HG02970 (cell line): ENCODE data around the gene NUB1.

Experiments
- ATAC-seq: cut with Tn5 transposase; IDR thresholded peaks from one replicate; pipeline ENCODE4 v1.9.1; 2021; ENCODE audit warnings: mild to moderate bottlenecking, moderate library complexity, moderate number of reproducible peaks; ENCODE audit not compliant: unreplicated experiment, low FRiP score

The NUB1 gene

DNA sequence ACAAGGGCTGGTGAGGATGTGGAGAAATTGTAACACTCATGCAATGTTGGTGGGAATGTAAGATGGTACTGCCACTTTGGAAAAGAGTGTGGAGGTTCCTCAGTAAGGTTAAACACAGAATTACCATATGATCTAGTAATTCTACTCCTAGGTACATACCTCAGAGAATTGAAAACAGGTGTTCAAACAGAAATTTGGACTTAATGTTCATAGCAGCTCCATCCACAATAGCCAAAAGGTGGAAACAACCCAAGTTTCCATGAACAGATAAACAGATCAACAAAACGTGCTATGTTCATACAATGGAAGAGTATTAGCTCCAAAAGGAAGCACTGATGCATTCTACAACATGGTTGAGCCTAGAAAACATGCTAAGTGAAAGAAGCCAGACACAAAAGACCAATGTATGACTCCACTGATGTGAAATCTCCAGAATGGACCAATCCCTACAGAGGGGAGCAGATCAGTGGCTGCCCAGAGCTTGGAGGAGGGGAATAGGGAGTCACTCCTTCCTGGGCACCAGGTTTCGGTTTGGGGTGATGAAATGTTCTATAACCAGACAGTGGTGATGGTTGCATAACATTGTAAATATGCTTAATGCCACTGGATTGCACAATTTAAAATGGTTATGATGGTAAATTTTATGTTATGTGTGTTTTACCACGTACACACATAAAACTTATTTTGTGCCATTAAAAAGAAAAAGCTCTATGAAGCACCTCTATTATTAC is 73.9 kb downstream of the NUB1 start:
- ATAC-seq, result no peak

DNA sequence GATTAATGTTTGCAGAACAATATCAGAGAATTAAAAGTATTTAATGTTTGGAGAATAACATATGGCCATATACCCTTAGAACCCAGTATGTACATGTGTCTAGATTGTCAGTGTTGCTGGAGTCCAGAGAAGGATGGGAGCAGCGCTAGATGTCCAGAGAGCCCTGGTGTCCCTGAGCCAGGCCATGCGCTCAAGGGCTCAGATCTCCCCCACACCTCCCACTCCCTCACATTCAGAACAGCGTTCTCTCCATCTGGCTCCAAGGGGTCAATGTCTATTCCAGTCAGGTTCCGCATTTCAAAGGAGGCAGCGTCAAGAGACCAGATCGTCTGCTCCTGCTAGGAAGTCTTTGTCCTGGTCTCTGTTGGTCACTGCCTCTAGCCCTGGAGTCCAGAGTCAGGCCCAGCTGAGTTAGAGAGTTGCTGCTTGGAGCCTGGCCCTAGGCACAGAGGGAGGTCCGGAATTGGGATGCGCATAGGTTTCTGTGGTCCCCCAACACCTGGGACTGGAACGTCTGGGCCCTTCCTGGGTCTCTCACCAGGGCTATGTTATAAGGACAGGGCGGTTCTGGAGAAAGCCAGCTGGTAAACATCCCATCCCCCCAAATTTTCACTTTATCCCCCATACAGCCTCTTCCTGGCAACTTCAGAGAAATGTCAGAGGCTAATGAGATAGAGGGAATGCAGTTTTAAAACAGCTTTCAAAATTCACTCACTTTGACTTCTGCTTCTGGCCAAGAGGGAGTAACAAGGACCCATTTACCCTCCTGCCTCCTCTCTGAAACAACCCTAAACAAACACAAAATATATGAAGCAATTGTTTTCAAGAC is 74.7 kb downstream of the NUB1 start:
- no peak for ATAC-seq

DNA sequence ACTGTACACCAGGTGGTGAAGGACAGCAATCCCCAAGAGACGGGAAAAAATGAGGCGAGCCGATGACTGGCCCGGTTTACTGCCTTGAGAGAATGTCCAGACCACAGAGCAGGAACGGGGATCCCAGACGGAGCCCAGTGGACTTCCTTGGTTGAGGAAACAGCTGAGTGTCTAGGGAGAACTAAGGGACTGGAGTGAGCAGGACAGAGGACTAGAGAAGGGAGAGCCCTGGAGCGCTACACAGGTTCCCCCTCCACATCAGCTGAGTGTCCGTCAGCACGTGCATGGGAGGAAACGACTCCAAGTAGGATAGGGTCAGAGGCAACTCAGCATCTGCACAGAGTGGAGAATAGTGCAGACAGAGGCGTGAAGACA is 75.3 kb downstream of the NUB1 start:
- ATAC-seq, result no peak

DNA sequence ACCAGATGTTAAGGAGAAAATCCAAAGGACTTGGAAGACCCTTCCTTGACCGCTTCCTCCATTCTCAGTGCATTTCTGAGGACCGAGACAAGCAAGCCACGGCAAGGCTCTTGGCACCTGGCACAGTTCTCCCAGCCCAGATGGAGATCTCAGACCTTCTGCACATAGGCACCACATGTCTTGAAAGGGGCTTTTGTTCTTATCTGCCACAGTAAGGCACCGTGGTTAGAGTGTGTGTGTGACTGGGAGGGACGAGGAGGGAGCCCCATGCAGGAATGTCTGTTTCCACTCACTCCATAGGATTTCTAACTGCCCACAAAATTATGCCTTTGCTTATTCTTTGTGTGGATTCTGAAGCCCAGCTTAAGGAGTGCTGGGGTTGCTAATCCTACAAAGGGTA is 78.5 kb downstream of the NUB1 start:
- ATAC-seq, result no peak

DNA sequence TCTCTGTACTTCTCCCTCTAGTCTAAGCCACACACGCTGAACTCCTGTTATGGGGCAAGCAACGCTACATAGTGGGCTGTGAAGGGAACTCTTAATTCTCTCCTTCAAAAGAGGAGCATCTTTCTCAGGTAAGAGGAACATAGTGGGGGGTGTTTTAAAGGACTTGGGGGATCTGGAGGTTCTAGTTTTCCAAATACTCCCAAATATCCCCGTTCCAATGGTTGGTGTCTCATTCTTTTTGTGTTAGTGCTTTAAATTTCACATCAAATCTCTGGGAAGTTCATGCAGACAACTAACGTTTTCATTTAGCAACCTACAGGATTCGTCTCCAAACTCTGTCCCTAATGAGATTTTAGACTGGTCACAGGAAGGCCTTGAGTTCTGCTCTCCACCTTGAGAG is 80.6 kb downstream of the NUB1 start:
- no peak for ATAC-seq

DNA sequence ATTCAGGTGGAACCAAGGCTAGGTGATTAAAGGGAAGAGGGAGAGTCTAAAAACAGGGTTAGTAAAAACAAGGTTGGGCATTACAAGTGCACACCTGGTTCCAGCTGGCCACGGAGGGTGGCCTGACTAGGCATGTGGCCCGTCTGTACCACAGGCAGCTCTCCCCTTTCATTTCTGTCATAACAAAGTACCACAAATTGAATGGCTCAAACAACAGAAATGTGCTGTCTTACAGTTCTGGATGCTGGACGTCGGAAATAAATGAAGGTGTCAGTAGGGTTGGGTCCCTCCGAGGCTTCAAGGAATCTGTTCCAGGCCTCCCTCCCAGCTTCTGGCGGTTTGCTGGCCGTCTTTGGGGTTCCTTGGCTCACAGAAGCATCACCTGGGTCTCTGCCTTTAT is 81.6 kb downstream of the NUB1 start:
- no peak for ATAC-seq

DNA sequence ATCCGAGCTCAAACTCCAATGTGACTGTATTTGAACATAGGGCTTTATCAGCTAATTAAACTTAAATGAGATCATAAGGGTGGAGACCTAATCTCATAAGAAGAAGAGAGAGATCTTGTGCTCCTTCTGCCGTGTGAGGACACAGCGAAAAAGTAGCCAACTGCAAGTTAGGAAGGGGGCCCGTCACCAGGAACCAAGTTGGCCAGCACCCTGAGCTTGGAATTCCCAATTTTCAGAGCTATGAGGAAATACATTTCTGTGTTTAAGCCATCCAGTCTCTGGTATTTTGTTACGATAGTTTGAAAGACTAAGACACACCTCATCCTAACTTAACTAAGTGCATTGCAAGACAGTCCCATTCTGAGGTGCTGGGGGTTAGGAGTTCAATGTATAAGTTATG is 82.3 kb downstream of the NUB1 start:
- no peak for ATAC-seq

DNA sequence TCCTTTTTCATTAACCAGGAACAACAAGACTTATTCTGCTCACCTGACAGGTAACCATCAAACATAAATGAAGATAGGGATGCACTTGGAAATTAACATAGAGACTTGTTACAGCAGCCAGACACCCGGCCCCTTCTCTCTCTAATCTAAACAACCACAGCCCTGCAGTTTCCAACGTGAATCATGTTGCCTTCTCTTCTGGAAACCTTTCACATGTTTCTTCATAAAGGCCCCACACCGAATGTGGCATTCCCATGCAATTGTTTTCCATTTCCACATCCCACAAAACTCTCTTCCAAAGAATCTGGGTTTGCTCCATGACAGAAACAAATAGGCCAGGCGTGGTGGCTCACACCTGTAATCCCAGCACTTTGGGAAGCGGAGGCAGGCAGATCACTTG is 83.2 kb downstream of the NUB1 start:
- no peak for ATAC-seq

DNA sequence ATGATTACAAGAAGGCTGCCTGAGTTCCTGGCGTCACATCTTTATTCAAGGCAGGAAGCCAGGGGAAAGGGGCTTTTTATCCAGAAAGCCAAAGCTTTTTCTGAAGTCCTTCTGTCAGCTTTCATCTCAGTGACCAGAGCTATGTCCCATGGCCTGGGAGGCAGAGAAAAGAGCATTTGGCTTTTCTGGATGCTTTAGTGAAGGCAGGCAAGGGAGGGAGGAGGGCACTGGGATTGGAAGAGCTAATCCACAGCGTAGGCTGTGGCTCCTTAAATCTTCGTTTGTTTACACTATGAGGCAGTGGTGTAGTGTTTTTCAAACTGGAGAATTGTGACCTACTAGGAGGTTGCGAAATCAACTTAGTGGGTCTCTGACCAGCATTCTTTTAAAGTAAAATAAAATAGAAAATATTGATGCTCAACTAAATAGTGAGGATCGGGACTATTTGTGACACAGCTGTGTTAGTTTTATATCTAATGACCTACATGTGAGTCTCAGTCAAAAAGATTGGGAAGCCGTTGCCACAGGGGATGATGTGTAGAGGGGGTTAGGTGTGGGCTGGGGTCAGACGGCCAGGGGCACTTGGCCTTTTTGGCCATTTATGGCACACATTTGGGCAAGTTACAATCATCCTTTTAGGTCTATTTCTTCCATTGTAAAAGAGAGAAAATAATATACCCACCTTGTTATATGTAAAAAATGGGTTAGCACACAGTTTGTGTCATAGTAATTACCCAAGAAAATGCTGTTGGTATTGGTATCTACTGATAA is 84.2 kb downstream of the NUB1 start:
- ATAC-seq, result no peak

DNA sequence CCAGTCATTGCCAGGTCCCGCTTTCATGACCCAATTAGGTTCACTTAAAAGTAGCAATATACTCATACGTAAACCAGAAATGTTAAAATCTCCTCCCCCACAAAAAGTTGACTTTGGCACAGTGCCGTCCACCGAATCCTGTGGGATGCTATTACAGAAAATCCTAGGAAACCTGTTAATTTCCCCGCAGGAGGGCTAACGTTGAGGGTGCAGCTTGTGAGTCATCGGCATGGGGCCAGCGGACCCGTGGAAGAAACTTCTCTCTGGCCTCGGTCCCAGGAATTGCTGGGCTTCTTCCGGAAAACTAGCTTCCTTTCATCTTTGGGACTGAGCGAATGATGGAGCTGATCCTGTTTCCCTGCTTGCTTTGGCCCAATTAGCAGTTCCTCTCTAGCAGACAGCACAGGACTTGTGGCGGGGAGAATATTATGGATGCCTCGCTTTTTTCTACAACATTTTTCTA is 84.9 kb downstream of the NUB1 start:
- no peak for ATAC-seq

DNA sequence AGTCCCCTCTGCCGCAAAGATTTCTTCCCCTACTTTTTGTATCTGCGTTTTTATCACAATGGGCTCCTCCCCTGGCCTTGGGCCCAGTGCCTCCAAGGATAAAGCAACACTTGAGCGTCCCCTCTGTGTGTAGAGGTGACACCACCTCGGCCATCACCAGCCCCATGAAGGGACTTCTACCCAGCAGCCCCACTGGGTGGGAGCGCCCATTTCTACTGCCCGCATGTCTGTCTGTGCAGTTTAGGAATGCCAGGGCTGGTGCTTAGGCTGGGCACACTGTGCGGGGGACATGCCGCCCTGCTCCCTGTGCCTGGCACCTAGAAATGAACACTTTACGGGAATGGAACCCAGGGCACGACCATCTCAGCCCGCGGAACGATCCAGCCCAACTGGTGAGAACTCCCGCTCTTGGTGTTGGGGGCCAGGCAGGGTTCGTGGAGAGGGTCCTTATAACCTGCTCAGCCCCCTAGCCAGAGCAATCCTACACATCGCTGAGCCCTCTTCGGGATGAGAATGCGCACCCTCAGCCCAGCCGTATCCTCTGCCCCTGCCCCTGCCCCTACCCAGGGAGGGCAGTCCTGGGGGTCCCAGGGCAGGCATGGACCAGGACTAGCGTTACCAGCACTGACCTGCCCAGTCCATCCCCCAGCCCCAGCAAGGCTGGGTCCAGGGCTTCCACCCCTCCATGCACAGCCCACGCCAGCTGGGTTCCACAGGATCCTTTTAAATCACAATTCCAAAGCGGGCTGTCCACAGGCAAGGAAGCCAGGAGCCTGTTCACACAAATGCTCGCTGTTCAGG is 85.5 kb downstream of the NUB1 start:
- ATAC-seq, result no peak

DNA sequence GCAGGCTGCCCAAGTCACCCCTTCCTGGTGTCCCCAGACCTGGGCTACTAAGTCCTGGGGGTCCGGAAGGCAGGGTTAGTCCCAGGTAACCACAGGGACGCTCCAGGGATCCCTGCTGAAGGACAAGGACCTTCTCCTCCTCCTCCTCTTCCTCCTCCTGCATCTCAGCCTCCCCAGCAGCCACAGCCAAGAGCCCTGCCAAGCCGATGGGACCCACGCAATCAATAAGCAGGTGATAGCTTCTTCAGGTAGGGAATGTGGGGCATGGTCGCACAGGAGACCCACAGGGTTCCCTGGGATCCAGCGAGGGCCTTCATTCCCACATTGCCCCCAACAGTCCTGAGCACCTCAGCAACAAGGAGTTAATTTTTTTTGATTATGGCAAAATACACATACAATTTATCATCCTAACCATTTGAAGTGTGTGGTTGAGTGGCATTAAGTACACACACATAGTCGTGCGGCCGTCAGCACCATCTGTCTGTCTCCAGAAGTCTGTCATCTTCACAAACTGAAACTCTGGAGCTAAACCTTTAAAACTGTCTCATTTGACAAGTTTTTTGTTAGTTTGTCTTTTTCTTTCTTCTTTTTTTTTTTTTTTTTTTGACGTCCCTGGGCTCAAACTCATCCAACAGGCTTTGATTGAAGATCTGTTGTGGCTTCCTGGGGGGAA is 86.2 kb downstream of the NUB1 start:
- no peak for ATAC-seq
